Fibroblast of peridontal ligament (primary cell): Measurements from ENCODE around the gene SLC41A1.

Source experiments
- DNase-seq: peaks from one replicate; pipeline ENCODE4 v3.0.0-alpha.2; 2010; ENCODE audit errors: extremely low read depth

The SLC41A1 gene

GRCh38 chr1:205822397-205822796 is 9.4 kb upstream of the SLC41A1 start:
- DNase-seq, result no peak

- no peak for DNase-seq
These were observed 5.0 kb upstream of the SLC41A1 start for GRCh38 chr1:205817988-205818387.

- no peak for DNase-seq
These were observed 4.4 kb upstream of the SLC41A1 start for GRCh38 chr1:205817364-205817763.

GRCh38 chr1:205813755-205814058 is 709 bp upstream of the SLC41A1 start:
- no peak for DNase-seq

- DNase-seq, result peak; percentile 20
These were observed 624 bp downstream of the SLC41A1 start for GRCh38 chr1:205812271-205812877.

GRCh38 chr1:205811660-205812059 is 1.3 kb downstream of the SLC41A1 start:
- peak; percentile 25 for DNase-seq

GRCh38 chr1:205810448-205811157 is 2.4 kb downstream of the SLC41A1 start:
- peak; percentile 32 for DNase-seq

- no peak for DNase-seq
These were observed 3.1 kb downstream of the SLC41A1 start for GRCh38 chr1:205809942-205810345.

GRCh38 chr1:205809469-205809868 is 3.5 kb downstream of the SLC41A1 start:
- no peak for DNase-seq

- DNase-seq, result no peak
These were observed 7.8 kb downstream of the SLC41A1 start for GRCh38 chr1:205805082-205805711.

GRCh38 chr1:205804605-205805004 is 8.4 kb downstream of the SLC41A1 start:
- no peak for DNase-seq

- DNase-seq, result no peak
These were observed 9.0 kb downstream of the SLC41A1 start for GRCh38 chr1:205803986-205804385.

GRCh38 chr1:205802060-205802459 is 10.9 kb downstream of the SLC41A1 start:
- no peak for DNase-seq

- no peak for DNase-seq
These were observed 11.9 kb downstream of the SLC41A1 start for GRCh38 chr1:205800981-205801703.

- no peak for DNase-seq
These were observed 12.6 kb downstream of the SLC41A1 start for GRCh38 chr1:205800427-205800826.

GRCh38 chr1:205798577-205798976 is 14.4 kb downstream of the SLC41A1 start:
- no peak for DNase-seq

GRCh38 chr1:205797168-205797567 is 15.8 kb downstream of the SLC41A1 start:
- no peak for DNase-seq

- DNase-seq, result no peak
These were observed 18.8 kb downstream of the SLC41A1 start for GRCh38 chr1:205794011-205794730.

GRCh38 chr1:205792961-205793673 is 19.9 kb downstream of the SLC41A1 start:
- no peak for DNase-seq

GRCh38 chr1:205792481-205792881 is 20.5 kb downstream of the SLC41A1 start:
- DNase-seq, result peak; percentile 60

GRCh38 chr1:205791568-205792180 is 21.3 kb downstream of the SLC41A1 start:
- peak; percentile 59 for DNase-seq
